PC-3 (cell line): ENCODE measurements around the gene KLHL6.

Experiments
- CTCF ChIP-seq: fragments of 300-600 bp; sonication (generic); conservative IDR thresholded peaks from 2 replicates; pipeline ENCODE4 v1.5.1; 2017; ENCODE audit warnings: antibody characterized with exemption, low read depth, mild to moderate bottlenecking, low read length
- EZH2 ChIP-seq: fragments of 300-600 bp; sonication (generic); IDR thresholded peaks from one replicate; pipeline ENCODE4 v1.6.1; 2017; ENCODE audit warnings: antibody characterized with exemption, mild to moderate bottlenecking, low read length; ENCODE audit not compliant: unreplicated experiment
- EZH2phosphoT487 ChIP-seq: fragments of 300-600 bp; sonication (generic); IDR thresholded peaks from 2 replicates; pipeline ENCODE4 v1.6.1; 2018; ENCODE audit warnings: mild to moderate bottlenecking, antibody characterized with exemption, low read length, borderline replicate concordance

- TF ChIP-seq CTCF: no peak
- no peak for TF ChIP-seq EZH2
- TF ChIP-seq EZH2phosphoT487: no peak
Observed at GRCh38 chr3:183524476-183524875, 31.0 kb downstream of the KLHL6 start.
